Measurements from ENCODE around the gene ZNF500. TPM values are rescaled to one million over a fixed set of nuclear protein-coding genes. Genes with fewer than 3 reads are reported as not detected.

Gene ZNF500
- total RNA-seq, 1 donor from 2014 or later, result 6.9 TPM

DNA sequence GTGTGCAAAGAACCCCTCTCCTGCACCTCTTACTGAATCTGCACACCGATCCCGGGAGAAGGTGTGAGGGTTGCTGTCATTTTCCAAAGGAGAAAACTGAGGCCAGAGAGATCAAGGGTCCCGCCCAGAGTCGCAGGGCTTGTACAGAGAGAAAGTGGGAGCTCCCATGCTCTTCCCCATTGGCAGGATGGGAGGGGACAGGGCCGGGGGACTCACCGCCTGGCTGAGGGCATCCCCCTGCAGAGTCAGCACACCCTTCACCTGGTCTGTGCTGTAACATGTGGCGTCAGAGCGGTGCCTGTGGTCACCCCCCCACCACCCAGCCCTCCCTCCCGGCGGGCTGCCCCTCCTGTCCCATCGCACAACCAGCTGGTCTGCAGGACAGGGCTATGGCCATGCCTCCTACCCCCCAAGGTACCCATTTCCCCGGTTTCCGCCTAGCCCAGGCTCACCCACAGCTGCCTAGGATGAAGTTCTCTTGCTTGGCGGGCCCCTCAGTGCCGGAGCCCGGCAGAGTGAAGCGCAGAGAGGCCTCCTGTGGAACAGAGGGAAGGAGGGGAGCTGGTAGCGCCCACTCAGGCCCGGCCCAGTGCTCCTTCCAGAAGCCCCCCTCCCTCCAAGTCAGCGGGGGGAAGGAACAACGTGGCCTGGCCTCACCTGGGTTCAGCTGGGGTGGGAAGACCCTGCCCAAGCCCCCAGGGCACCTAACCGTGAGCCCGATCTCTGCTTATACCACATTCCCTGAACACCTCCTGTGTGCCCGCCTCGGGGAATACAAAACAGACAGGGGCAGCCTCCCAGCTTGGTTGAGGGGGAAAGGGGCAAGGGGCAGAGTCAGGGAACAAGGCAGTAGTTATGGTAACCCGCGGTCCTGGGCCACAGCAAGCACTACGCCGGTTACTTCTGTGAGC, 34.3 kb upstream of the ZNF500 start:
- DNase-seq (ENCODE audit: low read depth), result no peak
- no peak for TF ChIP-seq CTCF (conservative IDR thresholded peaks at IDR 0.05; ENCODE audit: low read depth, low read length)
- H3K4me3 ChIP-seq (ENCODE audit: low read depth, low read length), result peak overlapping the region; percentile 72

DNA sequence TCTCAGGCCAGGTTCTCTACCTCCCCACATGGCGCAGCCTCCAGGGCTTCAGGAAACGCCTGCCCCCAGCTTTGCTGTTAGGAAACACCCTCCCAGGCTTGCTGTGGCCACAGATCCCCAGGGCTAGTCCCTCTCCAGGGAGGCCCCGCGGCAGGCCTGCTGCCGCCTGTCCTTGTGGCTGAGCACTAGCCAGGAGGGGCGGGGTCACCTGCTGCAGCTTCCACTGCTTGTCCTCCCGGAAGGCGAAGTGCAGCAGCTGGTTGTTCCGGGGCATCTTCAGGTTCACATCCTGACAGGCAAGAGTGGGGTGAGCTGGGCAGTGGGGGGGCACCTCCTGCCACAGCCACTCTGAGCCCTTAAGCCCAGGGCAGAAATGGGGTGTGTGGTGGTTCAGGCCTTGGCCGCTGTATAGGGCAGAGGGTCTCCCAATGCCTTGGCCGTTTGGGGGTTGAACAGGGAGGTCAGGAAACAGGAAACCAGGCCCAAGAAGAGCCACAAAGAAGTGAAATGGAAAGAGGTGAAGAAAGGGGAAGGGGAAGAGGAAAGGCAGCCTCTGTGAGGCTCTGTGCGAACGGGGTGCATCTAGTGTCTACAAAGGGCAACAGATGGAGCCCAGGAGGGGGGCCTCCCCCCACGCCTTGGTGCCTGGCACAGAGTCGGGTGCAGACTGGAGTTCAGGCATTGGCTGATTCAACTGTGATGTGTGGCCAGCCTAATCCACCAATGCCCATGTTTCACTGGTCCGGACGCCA, 33.5 kb upstream of the ZNF500 start:
- DNase-seq (ENCODE audit: low read depth), result no peak
- H3K4me3 ChIP-seq (ENCODE audit: low read depth, low read length), result no peak overlapping the region
- no peak for TF ChIP-seq CTCF (conservative IDR thresholded peaks at IDR 0.05; ENCODE audit: low read depth, low read length)

GRCh38 chr16:4799171-4799855, 32.4 kb upstream of the ZNF500 start:
- TF ChIP-seq CTCF (conservative IDR thresholded peaks at IDR 0.05; ENCODE audit: low read depth, low read length), result no peak
- DNase-seq (ENCODE audit: low read depth), result no peak
- no peak overlapping the region for H3K4me3 ChIP-seq (ENCODE audit: low read depth, low read length)

DNA sequence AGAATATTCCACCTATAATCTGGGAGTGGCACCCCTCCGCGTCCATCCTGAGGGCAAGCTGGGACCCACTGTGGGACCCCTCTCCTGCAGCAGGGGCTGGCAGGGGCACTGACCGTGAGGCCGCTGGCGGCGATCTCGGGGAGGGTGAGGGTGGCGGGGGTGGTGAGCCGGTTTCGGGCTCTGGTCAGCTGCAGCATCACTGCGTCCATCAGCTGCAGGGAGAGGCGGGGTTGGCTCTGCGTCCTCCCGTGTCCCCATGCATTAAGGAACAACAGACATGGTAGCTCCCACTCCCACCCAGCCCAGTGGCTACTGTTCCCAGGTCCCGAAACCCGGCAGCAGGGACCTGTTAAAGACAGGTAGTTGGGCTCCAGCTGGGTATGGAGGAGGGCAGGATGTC, 31.5 kb upstream of the ZNF500 start:
- H3K4me3 ChIP-seq (ENCODE audit: low read depth, low read length), result no peak overlapping the region
- no peak for TF ChIP-seq CTCF (conservative IDR thresholded peaks at IDR 0.05; ENCODE audit: low read depth, low read length)
- DNase-seq (ENCODE audit: low read depth), result no peak

GRCh38 chr16:4797805-4798252, 30.9 kb upstream of the ZNF500 start:
- no peak for TF ChIP-seq CTCF (conservative IDR thresholded peaks at IDR 0.05; ENCODE audit: low read depth, low read length)
- H3K4me3 ChIP-seq (ENCODE audit: low read depth, low read length), result no peak overlapping the region
- DNase-seq (ENCODE audit: low read depth), result no peak

GRCh38 chr16:4796982-4797804, 30.2 kb upstream of the ZNF500 start:
- no peak for DNase-seq (ENCODE audit: low read depth)
- no peak overlapping the region for H3K4me3 ChIP-seq (ENCODE audit: low read depth, low read length)
- TF ChIP-seq CTCF (conservative IDR thresholded peaks at IDR 0.05; ENCODE audit: low read depth, low read length), result no peak

Data from epithelial cell of proximal tubule (primary cell).